ENCODE data around the gene EXOC1.

The EXOC1 gene

GRCh38 chr4:55857586-55857985 lies 4.1 kb downstream of the EXOC1 start:
- DNase-seq (ENCODE audit: low read depth in 2 of 2) = no peak

GRCh38 chr4:55859711-55860110 lies 6.3 kb downstream of the EXOC1 start:
- no peak for DNase-seq (ENCODE audit: low read depth in 2 of 2)

DNA sequence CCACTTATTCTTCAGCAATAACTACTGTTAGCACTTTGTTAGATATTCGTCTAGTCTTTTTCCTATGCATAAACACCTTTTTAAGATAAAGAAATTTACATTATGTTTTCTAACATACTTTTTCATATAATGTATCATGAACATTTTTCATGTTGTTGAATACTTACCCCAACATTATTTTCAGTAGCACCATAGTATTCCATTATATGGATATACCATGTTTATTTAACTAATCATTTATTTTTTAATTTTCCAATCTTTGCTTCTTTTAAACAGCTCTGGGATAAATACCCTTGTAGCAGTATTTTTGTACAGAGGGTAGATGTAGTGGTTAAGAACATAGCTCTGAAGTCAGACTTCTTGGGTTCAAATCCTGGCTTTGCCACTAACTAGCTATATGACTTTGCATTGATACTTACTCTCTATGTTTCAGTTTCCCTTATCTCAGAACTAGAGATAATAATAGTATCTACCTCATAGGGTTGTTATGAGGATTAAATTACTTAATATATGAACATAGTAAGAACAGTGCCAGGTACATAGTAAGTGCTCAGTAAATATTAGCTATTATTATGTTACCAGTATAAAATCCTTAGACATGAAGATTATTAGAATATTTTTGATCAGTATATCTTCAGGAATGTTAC lies 11.3 kb downstream of the EXOC1 start:
- no peak for DNase-seq (ENCODE audit: low read depth in 2 of 2)

- DNase-seq (ENCODE audit: low read depth in 2 of 2) = peak in 1 of 2 experiments; percentile 21
Measured at GRCh38 chr4:55865228-55865806, 11.9 kb downstream of the EXOC1 start.

DNA sequence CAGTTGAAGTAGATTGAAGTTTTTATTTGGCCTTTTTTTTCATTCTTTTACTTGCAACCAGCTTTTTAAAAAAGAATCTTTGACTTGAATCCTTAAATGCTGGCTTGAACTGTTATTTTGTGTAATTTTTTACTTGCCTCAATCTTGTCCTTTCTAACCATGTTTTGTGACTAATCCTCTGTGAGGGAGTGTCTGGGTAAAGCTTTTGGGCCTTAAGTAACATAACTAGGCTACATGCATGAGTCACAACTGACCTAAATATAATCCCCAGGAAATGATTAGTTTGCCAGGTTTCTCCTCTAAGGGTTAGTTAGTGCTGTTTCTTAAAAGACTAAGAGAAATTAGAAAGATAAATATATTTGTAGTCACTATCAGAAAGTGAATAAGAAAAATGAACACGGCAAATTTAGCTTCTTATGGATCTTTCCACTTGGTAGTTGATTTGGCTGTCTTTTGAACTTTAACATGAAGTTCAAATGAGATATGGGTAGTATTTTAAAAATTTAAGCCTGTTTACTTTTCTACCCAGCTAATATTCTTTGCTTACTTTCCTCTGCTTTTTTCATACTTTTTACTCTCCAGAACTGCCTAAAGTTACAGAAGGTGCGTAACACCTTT lies 13.0 kb downstream of the EXOC1 start:
- DNase-seq (ENCODE audit: low read depth in 2 of 2) = peak; percentile 67 to 69

- peak in 1 of 2 experiments; percentile 26 for DNase-seq (ENCODE audit: low read depth in 2 of 2)
Measured at GRCh38 chr4:55866973-55867574, 13.6 kb downstream of the EXOC1 start.

DNA sequence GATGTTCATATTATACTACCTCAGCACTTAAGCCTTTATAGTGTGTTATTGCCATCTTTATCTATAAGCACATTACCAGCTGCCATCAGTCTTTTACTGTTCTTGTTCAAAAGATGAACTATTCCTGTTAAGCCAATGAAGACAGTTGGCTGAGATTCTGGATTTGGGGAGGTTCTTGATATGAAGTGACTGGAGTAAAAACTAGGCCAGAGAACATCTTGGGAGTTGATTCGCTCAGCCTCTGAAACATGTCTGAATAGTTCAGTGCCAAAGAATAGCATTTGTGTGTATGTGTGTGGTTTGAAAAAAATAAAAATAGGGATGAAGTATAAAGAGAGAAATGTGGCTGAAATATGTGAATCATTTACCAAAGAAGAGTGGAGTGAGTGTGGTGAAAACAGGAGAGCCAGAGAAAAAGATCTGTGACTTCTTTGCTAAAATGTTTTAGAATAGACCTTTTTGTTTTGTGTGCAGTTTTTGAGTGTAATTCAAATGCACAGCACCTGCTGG lies 15.2 kb downstream of the EXOC1 start:
- no peak for DNase-seq (ENCODE audit: low read depth in 2 of 2)

- no peak for DNase-seq (ENCODE audit: low read depth in 2 of 2)
Measured at GRCh38 chr4:55871299-55871800, 17.9 kb downstream of the EXOC1 start.

DNA sequence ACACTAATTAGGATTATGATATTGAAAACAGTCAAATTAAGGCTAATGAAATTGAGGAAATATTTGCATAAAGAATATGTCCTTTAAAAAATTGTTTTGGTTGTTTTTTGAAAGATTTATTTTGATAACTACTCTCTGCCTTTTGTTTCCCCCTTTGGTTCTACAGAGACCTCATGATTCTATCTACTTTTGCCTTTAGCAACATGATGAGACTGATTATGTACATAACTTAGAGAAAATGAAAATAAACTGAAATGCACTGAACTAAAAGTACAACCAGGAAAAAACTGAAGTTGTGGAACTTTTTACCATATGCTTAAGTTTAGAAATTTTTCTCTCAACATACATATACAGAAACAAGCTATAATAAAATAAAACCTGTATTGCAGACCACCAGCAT lies 21.4 kb downstream of the EXOC1 start:
- DNase-seq (ENCODE audit: low read depth in 2 of 2) = no peak

DNA sequence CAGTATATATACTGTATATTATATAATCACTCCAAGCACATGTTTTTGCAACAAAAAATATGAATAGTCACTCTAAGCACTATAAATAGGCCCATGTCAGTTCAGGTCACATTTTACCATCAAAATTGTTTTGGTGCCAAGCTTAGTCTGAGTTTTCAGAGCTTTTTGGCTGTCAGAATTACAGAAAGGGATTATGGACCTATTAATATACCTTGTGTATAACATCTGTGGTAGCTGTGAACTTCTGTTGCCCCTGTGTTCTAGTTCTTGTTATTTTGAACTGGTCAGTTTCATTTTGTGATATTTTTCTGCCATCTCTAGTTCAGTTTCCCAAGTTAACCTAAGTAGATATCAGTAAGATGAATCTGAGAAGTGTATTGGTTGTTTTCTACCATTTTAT lies 22.9 kb downstream of the EXOC1 start:
- no peak for DNase-seq (ENCODE audit: low read depth in 2 of 2)

DNA sequence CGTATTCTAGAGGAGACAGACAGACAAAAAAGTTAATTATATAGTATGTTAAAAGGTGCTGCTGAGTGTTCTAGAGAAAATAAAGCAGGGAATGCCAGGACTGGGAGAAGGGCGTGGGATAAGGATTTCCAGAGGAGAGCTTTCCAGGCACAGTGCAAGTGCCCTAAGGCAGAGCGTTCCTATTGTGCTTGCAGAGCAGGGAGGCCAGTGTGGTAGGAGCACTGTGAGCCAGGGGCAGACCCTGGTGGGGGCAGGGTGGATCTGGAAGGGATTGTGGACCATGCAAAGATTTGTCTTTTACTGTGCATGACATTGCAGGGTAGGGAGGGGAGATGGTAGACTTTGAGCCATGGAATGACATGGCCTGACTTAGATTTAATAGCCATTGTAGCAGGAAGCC lies 25.8 kb downstream of the EXOC1 start:
- no peak for DNase-seq (ENCODE audit: low read depth in 2 of 2)

GRCh38 chr4:55880652-55881280 lies 27.3 kb downstream of the EXOC1 start:
- DNase-seq (ENCODE audit: low read depth in 2 of 2) = no peak

DNA sequence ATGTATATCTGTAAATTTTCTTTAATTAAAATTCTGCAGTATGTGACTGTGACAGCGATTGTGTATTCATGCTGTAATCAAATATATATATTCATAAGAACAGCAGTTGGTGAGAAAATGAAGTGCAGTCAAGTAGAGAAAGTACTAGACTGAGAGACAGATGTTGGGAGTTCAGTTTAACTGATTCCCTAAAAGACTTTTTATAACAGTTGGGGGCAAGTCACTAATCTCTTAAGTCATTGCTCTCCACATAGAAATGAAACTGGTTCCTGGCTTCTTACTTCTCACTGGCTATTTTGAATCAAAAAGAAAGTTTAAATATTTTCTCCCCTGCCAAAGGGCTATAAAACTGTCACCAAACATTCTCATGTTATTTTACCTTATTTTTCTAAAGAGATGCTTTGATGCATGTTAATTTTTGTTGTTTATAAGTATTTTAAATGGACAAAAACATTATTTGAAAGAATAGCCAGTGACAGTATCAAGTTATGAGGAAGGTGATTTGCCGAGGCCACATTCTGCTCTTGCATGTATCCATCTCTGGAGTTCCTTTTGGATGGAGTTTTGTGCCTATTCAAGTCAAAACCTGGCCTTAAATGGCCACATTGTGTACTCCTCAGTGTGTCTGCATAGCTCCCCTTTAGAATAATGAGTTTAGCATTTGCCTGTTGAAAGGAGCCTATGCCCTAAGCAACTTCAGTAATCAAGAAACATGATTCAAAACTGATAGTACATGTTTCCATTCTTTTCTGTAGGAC lies 30.8 kb downstream of the EXOC1 start:
- DNase-seq (ENCODE audit: low read depth in 2 of 2) = no peak

DNA sequence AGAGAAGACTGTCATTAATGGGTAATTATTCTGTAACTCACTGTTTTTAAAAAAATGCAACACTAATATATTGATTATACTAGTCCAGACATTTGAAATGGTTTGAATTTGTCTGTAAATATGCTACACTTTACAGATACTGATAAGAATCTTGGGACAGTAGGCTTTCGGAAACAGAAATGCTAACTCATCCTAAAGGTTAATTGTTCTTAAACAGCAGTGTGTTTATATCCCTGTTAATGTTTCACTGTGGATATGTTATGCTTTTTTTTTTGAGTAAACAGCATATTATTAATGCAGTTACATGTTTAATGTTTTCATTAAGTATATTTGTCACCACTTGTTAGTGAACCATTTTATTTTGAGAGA lies 31.4 kb downstream of the EXOC1 start:
- no peak for DNase-seq (ENCODE audit: low read depth in 2 of 2)

DNA sequence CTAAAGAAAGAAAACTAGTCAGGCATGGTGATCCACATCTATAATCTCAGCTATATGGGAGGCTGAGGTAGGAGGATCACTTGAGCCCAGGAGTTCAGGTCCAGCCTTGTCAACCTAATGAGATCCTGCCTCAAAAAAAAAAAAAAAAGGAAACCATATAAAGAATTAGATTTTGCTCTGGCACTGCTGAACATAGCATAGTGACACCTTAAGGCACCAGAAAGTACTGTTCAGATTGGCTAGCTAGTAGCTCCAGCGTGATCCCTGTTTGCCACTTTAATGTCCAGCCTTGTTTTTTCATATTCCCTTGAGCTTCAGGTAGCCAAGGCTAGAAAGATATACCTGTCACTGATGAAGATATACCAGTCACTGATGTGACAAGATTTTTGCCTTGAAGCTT lies 34.1 kb downstream of the EXOC1 start:
- no peak for DNase-seq (ENCODE audit: low read depth in 2 of 2)

GRCh38 chr4:55892156-55892555 lies 38.7 kb downstream of the EXOC1 start:
- no peak for DNase-seq (ENCODE audit: low read depth in 2 of 2)

- DNase-seq (ENCODE audit: low read depth in 2 of 2) = no peak
Measured at GRCh38 chr4:55896622-55897021, 43.2 kb downstream of the EXOC1 start.

DNA sequence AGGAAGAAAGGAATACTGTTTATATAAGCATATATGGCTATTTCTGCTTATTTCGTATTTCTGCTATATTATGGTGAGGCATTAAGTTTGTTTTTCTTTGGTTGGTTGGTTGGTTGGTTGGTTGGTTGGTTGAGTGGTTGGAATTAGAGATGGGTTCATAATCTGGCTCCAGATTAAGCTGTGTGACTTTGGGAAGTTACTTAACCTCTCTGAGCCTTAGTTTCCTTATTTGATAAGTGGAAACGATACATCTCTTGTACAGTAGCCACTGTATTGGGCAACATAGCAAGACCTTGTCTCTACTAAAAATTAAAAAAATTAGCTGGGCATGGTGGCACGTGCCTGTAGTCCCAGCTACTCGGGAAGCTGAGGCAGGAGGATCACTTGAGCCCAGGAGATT lies 49.2 kb downstream of the EXOC1 start:
- no peak for DNase-seq (ENCODE audit: low read depth in 2 of 2)

DNA sequence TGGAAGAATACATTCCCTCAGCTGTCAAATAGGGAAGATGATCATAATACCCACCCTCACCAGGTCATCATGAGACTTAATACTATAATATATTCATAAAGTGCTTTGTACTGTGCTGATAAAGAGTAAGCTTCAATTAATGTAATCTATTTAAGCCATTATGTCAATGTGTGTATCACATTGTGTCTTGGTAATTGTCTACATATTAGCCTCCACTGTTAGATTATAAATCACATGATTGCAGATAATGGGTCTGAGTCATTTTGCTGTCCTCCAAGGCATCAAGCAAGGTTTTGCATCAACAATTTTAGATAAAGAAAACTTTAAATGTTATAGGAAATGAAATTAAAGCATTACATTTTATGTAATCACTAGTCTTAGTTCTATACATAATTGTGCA lies 50.1 kb downstream of the EXOC1 start:
- DNase-seq (ENCODE audit: low read depth in 2 of 2) = no peak

- no peak for DNase-seq (ENCODE audit: low read depth in 2 of 2)
Measured at GRCh38 chr4:55904576-55904975, 51.1 kb downstream of the EXOC1 start.

- no peak for DNase-seq (ENCODE audit: low read depth in 2 of 2)
Measured at GRCh38 chr4:55906323-55906722, 52.9 kb downstream of the EXOC1 start.

DNA sequence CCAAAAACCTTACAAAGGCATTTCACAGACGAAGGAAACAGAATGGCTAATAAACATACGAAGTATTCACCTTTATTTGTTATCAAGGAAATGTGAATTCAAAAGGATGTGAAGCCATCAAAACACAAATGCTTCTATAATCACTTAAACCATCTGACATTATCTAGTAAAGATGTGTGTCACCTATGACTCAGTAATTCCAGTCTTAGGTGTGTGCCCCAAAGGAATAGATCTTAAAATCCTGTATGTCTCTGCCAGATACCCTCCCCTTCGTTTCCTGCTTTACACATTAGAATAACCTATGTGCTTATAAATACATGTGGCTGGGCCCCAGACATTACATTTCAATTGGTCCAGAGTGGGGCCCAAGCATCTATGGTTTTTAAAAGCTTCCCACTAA lies 53.5 kb downstream of the EXOC1 start:
- no peak for DNase-seq (ENCODE audit: low read depth in 2 of 2)

Measured in fibroblast of skin of left biceps (primary cell).